Activated T-cell treated with anti-CD3 and anti-CD28 coated beads for 24 hours (primary cell): ENCODE measurements around the gene PGM2.
"Not testable (repeated sequence)": the region's sequence is repeated elsewhere in the genome, so short reads cannot be mapped to it uniquely, and the experiment has no call there.

Experiments used
- DNase-seq: peaks from one replicate; pipeline ENCODE4 v3.0.0-alpha.2; 2020; ENCODE audit warnings: low read depth

PGM2 gene

DNA sequence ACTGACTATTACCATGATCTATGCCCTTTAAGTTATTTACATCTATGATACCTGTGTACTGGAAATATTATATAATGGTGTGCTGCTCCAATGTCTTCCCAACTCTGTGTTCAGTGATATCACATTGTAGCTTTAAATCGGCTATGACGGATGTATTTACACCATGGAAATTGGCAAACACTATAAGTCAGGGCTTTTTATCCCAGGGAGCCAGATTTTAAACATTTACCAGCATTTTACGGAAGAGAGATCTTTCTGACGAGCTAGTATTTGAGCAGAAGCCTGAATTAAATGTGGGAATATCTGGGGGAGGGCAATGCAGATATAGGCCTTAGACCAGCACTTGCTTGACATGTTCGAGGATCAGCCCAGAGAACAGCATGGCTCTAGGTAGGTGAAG is 7.7 kb upstream of the PGM2 start:
- DNase-seq = no peak

DNA sequence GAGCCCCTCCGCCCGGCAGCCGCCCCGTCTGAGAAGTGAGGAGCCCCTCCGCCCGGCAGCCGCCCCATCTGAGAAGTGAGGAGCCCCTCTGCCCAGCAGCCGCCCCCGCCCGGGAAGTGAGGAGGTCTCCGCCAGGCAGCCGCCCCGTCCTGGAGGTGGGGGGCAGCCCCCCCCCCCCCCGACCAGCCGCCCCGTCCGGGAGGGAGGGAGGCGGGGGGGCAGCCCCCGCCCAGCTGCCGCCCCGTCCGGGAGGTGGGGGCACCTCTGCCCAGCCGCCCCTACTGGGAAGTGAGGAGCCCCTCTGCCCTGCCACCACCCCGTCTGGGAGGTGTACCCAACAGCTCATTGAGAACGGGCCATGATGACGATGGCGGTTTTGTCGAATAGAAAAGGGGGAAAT is 6.0 kb upstream of the PGM2 start:
- not testable (repeated sequence) for DNase-seq

DNA sequence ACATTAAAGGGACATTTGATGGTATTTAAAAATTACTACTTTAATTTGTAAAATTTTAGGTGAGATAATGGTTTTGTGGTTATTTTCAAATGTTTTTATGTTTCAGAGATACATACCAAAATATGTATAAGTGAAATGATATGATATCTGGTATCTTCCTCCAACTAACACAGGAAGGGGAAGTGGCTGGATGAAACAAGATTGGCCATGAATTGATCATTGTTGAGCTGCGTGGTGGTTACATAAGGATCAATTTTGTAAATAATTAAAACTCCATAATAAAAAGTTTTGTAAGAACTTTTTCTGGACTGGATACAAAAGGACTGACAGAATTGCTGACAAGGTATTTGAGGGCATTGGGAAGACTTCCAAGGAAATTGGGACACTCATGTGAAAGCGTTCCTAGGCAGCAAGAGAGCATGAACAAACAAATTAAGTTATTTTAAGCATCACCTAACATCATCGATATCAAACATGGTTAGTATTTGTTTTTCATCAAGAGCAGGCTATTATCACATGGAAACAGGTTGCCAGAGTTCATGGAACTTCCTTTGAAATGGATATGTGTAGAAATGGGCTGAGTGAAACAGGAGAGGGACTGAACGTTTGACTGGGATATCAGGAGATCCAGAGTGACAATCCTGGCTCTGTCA is 4.4 kb upstream of the PGM2 start:
- no peak for DNase-seq

DNA sequence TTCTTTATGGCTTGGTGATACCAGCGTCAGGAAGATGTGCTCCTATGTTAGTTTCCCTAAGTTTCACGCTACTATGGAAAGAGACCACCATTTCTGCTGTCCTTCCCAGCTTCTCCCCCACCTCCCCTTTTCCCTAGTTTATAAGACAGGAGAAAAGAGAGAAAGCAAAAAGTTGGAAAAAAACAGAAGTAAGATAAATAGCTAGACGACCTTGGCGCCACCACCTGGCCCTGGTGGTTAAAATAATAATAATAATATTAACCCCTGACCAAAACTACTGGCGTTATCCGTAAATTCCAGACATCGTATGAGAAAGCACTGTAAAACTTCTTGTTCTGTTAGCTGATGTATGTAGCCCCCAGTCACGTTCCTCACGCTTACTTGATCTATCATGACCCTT is 985 bp upstream of the PGM2 start:
- not testable (repeated sequence) for DNase-seq

DNA sequence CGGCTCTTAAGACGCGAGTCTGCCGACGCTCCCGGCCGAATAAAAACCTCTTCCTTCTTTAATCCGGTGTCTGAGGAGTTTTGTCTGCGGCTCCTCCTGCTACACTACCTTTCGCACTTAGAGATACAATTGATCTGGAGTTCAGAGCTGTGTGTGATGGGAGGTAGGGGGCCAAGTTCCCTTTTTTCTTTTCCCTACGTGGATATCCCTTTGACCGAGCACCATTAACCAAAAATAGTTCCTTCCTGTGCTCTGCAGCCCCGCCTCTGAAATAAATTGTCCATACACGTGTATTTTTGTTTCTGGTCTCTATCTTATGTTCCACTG is 555 bp upstream of the PGM2 start:
- no peak for DNase-seq

DNA sequence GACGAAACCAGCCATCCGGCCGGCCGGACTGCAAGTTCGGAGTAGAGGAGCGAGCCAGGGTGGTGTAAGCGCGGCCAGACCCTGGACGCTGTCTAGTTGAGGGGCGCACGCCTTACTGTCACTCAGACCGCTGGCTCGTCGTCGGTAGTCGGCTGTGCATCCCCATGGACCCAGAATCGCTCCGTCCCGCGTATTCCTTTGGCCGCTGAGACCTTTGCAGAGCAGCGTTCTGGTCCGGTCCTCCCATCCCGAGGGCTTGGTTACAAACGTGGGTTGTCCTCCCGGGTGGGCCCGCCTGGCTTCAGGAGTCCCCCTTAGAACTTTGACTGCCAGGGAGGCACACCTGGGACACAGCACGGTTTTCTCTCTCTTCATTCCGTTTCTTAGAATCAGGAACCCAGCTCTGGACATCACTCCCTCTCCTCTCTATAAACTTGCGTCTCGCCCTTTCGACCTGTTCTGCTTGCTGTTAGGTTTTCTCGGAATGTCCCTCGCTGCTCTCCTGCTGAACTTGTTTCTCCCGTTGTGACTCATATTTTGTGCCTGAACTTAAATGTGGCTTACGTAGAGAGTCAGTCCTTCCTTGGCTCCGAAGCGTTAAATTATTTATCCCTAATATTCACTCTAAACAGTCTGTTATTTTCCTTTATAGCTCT is 672 bp downstream of the PGM2 start:
- no peak for DNase-seq

DNA sequence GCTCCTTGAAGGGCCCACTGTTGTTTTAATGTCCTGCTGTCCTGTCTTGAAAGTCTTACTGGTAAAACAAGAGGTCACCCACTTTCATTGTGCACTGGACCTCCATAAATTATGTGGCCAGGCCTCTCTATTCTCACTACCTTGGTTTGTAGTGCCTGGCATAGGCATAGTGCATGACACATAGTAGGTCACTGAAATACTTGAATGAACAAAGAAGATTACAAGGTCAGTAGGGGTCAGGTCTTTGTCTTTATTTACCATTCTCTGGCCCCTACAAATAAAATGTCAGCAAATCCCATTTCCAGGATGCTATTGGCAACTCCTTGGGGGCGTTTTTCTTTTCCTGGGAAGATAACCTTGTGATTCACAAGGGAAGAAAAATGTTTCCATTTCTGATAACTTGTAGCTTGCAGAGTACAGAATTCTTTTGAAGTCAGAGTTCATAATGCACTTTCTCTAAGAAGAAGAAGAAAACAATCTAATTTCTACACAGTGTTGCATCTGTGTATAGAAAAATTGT is 1.4 kb downstream of the PGM2 start:
- DNase-seq = no peak

DNA sequence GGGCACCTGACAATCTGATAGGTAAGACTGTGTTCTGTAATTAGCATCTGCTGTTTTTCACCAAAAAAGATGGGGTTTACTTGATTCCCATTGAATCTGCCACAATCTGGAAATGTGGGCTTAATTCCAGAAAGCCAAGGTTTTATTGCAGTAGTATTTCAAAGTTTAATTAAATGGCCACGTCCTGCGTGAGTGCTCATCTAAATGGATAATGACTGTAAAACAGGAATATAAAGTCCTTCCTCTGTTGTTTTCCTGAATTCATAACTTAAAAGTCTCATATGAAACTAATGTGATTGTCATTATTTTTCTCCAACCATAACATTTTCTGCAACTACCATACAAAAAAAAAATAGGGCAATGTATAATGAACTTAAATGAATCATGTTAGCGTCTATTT is 2.4 kb downstream of the PGM2 start:
- DNase-seq = no peak

DNA sequence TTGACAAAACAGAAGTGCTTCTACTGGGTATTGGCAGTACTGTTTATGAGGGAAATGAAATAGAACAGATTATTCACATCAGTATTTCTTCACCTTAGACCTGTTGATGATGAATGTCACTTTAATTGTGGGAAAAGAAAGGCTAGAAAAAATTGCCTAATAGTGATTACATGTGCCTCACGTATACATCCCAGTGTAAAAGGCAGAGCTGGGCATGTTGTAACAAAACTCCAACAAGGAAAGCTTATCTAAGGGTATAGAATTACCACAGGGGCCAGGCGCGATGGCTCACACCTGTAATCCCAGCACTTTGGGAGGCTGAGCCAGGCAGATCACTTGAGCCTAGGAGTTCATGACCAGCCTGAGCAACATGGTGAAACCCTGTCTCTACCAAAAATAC is 4.2 kb downstream of the PGM2 start:
- DNase-seq = no peak

DNA sequence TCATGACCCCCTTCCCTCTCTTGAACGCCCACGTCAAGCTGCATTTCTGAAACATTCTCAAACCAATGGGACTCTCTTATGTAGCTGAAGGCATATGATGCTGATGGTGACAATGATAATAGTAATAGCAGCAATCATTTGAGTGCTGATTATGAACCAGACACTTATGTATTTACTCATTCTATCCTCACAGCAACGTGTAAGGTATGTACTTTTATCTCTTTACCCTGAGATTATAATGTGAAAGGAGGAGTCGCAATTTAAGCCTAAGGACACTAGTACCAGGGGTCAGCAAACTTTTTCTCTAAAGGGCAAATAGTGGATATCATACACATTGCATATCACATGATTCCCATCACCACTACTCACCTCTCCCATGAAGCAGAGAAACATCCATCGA is 8.5 kb downstream of the PGM2 start:
- no peak for DNase-seq

DNA sequence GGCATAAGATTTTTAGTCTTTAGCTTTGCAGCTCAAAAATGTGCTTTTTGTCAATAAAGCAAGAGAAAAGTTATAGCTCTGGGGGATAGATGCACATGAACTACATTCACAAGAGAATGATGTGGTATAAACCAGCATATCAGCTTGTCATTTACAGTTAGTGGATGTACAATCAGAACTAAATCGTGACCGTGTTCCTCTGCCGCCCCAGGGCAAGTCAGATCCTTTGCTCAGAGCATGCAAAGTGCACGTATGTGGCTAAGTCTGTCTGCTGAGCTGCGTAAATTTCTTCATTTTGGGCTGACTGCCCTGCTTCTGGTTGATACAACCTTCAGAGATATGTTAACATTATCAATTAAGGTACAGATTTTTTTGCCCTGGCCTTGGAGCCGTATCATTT is 9.3 kb downstream of the PGM2 start:
- no peak for DNase-seq

DNA sequence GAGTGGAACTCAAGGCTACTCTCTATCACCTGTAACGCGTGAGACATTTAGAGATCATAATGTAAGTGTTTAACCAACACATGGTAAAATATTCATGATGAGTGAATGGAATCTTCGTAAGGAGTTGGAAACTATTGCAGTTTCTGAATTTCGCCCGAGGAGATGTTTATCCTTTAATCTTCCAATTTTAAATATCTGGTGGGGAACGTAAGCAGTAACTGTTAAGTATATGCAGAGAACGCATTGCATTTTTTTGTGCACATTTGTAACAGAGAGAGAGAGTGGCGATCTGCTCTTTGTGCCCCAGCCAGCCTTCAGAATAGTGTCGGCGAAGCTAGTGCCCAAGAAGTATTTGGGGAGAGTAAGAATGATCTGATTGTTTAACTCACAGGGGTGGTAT is 9.8 kb downstream of the PGM2 start:
- no peak for DNase-seq

DNA sequence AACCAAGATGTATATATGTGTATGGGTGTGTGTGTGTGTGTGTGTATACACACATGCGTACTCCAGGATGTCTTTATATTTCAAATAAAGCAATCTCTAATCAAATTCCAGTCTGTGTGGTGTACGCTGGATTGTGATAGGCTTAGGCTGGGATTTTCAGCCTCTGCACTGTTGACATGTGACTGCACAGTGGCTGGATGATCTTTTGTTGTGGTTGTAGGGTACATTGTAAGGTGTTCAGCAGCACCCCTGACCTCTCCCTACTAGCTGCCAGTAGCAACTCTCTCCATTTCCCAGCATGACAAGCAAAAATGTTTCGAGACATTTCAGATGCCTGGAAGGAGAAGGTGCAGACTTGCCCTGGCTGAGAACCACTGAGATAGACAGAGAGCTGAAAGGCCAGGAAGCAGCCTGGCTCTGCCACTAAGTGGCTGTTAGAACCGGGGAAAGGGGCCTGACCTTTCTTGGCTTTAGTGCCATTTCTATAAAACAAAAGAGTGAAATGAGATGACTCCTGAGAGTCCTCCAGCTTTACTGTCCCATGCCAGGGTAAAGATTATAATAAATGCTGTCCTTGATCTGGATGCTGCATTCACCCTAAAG is 10.5 kb downstream of the PGM2 start:
- DNase-seq = no peak

DNA sequence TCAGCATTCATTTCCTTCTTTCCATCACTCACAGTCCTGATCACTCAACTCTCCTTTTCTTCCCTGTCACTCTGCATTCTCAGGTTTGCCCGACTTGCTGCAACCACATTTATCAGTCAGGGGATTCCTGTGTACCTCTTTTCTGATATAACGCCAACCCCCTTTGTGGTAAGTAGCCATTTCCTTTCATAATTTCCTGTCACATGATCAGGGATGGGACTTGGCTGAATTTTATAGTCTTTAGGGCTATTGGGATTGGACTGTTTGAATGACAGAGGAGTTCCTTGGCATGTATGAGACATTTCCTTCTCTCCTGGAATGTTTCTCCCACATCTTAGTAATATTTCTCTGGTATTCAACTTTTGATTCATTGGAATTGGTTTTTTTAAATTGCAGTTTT is 11.0 kb downstream of the PGM2 start:
- no peak for DNase-seq

DNA sequence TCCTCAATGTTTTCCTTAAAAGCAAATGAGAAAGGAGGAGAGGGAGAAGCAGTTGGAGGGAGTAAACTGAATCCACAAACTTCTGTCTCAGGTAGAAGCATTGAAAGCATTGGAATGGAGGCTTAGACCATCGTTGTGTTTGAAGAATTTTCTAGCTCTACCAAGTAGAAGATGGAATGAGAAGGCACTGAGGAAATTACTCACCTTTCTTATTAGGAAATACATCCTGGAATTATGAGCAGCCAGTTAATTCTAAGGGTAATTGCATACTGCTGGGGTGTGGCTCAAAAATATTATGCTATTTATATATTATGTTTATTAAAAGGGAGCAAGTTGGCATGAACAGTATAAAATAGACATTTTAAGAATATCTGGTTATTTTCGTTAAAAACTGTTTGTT is 12.9 kb downstream of the PGM2 start:
- DNase-seq = no peak

DNA sequence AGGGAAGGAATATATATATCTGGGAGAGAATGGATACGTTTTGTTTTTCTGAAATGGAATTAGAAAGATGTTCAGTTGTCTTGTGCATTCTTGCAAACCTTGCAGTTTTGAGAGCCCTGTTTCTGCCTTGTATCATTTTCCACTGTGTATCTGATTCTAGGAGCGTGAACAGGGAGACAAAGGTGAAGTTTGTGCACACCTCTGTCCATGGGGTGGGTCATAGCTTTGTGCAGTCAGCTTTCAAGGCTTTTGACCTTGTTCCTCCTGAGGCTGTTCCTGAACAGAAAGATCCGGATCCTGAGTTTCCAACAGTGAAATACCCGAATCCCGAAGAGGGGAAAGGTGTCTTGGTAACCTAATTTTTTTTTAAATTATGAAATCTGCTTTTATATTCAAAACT is 17.7 kb downstream of the PGM2 start:
- DNase-seq = no peak

DNA sequence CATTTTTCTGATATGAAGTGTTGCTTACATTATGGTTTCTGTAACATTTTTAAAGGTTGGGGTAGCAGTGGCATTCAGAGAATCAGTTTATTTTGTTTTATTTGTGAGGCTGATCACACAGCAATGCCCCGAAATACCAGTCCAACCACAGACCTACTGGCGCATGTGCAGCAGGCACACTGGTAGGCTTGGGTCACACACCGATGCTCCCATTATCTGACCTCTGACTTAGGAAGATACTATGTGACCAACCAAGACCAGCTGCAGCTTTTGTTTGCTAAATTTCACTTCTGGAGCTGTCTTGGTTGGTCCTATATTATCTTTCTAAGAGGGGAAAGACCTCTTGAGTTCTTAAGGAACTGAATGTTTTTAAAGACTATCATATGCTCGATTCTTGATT is 18.7 kb downstream of the PGM2 start:
- DNase-seq = no peak

DNA sequence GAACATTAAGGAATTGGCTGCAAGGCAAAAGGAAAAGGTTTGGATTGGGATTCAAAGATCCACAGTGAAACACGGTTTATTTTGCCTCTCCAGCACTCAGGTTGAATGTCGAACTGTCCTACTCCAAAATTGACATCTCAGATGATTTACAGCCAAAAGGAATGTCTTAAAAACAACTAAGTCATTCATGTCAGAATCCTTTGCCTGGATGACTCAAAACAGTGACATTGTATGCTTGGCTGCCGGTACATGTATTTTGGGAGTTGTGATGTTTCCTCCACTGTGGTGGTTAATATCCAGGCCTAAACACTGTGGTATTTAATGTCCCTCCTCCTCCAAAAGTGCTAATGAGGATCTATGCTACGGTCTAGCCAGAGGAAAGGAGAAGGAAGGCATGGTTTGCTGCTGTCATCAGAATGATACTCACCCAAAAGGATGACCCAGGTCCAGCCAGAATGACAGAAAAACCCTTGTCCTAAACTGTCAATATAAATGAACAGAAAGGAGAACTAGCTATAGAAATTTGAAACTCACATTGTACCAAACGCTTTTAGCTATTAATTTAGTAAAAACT is 20.9 kb downstream of the PGM2 start:
- DNase-seq = no peak

DNA sequence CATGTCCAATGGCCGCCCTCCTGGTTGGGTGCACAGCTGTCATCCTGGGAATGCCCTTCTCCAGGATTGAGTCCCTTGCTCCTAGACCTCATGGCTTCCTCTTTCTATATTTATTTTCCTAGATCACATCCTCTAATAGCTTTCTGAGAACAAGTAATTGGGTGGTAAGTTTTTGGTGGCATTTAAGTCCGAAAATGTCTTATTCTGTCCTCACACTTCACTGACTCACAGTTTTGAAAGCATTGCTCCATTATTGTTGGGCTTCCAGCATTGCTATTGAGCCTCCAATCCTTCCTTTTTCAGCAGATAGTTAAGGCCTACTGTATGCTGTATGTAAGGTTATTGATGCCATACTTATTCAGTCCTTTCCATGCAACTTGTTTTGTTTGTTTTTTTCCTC is 25.9 kb downstream of the PGM2 start:
- DNase-seq = no peak

DNA sequence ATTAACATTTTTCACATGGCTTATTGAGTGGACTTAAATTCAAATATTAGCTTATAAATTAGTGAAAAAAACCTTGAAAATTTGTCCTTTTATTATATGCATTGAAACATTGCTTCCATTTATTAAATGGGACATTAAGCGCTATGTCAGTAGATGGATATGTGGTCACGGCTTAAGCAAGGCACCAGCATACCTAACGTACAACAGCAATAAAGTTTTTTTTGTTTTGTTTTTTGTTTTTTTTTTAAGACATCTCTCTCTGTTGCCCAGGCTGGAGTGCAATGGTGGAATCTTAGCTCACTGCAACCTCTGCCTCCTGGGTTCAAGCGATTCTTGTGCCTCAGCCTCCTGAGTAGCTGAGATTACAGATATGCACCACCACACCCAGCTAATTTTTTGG is 31.6 kb downstream of the PGM2 start:
- no peak for DNase-seq

DNA sequence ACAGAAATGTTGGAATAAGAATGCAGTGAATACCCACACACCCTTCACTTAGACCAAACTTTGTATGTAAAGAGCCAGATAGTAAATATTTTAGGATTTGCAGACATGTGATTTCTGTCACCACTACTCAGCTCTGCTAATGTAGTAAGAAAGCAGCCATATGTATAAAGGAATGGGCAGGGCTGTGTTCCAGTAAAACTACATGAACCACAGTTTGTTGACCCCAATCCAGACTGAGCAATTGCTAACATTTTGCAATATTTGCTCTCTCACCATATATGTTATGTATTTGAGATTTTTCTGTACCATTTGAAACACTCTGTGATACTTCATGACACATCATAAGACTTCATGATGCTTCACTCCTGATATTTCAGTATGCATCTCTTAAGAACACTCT is 32.4 kb downstream of the PGM2 start:
- no peak for DNase-seq

DNA sequence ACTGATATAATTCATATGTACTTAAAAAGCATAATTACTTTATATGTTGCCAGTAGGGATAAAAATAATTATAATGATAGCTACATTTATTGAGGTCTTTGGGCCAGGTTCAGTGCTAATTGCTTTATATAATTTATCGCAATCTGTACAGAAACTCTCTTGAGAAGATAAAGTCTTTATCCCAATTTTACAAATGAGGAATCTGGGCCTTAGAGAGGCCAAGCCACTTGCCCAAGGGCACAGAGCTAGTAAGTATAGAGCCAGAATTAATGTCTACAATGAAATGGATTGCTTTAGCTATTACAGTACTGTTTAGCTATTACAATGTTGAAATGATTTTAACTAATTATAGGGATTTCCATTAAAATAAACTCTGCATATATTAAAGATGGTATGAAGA is 33.8 kb downstream of the PGM2 start:
- DNase-seq = no peak

DNA sequence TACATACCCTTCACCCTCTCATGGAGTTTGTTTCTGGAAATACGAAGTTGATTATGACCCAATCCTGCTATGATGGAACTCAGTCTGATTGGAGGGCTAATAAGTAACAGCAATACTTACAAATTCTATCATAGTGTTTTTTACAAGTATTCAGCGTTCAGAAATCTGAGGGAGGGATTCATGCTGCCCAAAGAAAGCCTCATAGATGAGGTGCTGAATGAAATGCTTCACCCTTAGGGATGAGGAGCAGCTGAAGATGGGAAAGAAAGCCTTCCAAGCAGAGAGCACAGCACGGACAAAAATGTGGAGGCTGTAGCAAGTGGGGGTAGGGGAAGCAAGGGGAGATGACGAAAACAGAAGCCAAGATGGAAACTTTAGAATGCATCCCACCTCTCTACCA is 36.5 kb downstream of the PGM2 start:
- no peak for DNase-seq

DNA sequence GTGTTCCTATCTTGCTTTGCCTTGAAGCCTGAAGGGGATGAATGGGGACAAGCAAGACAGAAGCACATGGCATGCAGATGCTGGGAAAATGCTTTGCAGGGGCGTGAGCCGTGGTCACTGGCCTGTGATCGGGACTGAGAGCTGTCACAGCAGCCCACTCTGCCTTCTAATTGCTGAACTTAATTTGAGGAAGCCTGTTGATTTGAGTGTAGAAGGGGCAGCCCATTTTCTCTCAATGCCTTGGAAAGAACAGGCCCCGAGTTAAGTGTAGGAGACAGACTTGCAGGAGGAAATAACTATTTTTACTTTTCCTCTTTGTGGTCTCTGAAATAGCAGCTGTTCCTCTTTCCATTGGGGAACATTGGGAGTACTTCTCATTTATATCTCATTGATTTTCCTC is 38.3 kb downstream of the PGM2 start:
- DNase-seq = no peak
